Testis (tissue), 3 donors: Measurements from ENCODE around the gene EME1. TPM values are rescaled to one million over a fixed set of nuclear protein-coding genes. Genes with fewer than 3 reads are reported as not detected.

ENCODE experiments used
- DNase-seq: peaks from one replicate; pipeline ENCODE4 v3.0.0-alpha.2; 2019
- H3K27ac ChIP-seq, 2 donors: fragments of 200-600 bp; sonication (generic); one replicate each; pipeline ENCODE4 v1.5.1; 2019
- H3K27me3 ChIP-seq: fragments of 200-600 bp; sonication (generic); one replicate; pipeline ENCODE4 v1.5.1; 2019
- H3K36me3 ChIP-seq: fragments of 200-600 bp; sonication (generic); one replicate; pipeline ENCODE4 v1.5.1; 2017; ENCODE audit warnings: low read depth; ENCODE audit errors: missing control alignments
- H3K4me1 ChIP-seq: fragments of 200-600 bp; sonication (generic); one replicate; pipeline ENCODE4 v1.5.1; 2019
- H3K4me3 ChIP-seq, 2 donors: fragments of 200-600 bp; sonication (generic); one replicate each; pipeline ENCODE4 v1.5.1; 2017 to 2019
- H3K9me3 ChIP-seq: fragments of 200-600 bp; sonication (generic); one replicate; pipeline ENCODE4 v1.5.1; 2017
- CTCF ChIP-seq, 3 experiments: fragments of 450-650 bp in 2 of 3; fragments of 200-600 bp in 1 of 3; sonication (generic) in 1 of 3; IDR thresholded peaks; one replicate each; pipeline ENCODE4 v1.5.1; 2016 to 2019; ENCODE audit warnings: antibody characterized with exemption in 3 of 3, mild to moderate bottlenecking in 2 of 3, moderate library complexity in 1 of 3
- POLR2A ChIP-seq: fragments of 450-650 bp; IDR thresholded peaks from one replicate; pipeline ENCODE4 v1.6.1; 2017; ENCODE audit warnings: antibody characterized with exemption, mild to moderate bottlenecking, moderate library complexity
- WGBS, 2 donors: methylation state at CpG; one replicate each; pipeline ENCODE4 v1.1.5; 2018; 5-methylcytosine and 5-hydroxymethylcytosine counted together
- intact Hi-C: fragments of 100-400 bp; cut with DNase I; formaldehyde crosslinking; loops from one replicate; pipeline ENCODE4 v1.15.1; 2023; ENCODE audit warnings: low total_unique reads
- polyA plus RNA-seq: library from polyadenylated mRNA; stranded (reverse); fragments of 350-450 nt; fragmentation: Illumina TruSeq; extraction: RNeasy Lipid Tissue Mini Kit (QIAGEN cat#74804); gene quantifications from one replicate; pipeline ENCODE4 v1.2.3, GENCODE V29; 2014; ENCODE audit warnings: low read depth, low replicate concordance; ENCODE audit not compliant: insufficient read depth
- total RNA-seq, 2 donors: library from RNA; depleted of rRNA; stranded (reverse); fragments of >200 nt; gene quantifications; one replicate each; pipeline ENCODE4 v1.2.3, GENCODE V29; 2016

The EME1 gene
- total and polyA plus RNA-seq, 3 donors from 2014 or later: 15.6 to 22.8 (median 19.3) TPM

- Histone ChIP-seq H3K9me3 (no peaks in the 10 kb centered on the region), H3K27me3 (no peaks in the 10 kb centered on the region), H3K4me3 (no peak overlapping the region), H3K36me3 (no peaks in the 10 kb centered on the region), H3K27ac (no peak overlapping the region), H3K4me1 (peaks cover 8% of the 10 kb centered on the region)
- DNase-seq: no peak
- intact Hi-C loops: no loop called here
- 93 to 95% methylated on average over 15 to 19 of the region's 21 CpGs for WGBS, 2 donors
- TF ChIP-seq CTCF (IDR thresholded peaks at IDR 0.05) (no peak), POLR2A (no peak)
These were observed 20.1 kb upstream of the EME1 start for GRCh38 chr17:50352693-50353599.

- no peak overlapping the region for H3K4me3 ChIP-seq
- no peaks in the 10 kb centered on the region for H3K27me3 ChIP-seq
- no peak for DNase-seq
- H3K36me3 ChIP-seq: no peaks in the 10 kb centered on the region
- intact Hi-C loops: no loop called here
- H3K4me1 ChIP-seq: peaks cover 9% of the 10 kb centered on the region
- TF ChIP-seq CTCF (IDR thresholded peaks at IDR 0.05) (no peak), POLR2A (no peak)
- 88 to 92% methylated on average over 14 to 24 of the region's 27 CpGs for WGBS, 2 donors
- no peak overlapping the region for H3K27ac ChIP-seq
- no peaks in the 10 kb centered on the region for H3K9me3 ChIP-seq
These were observed 19.3 kb upstream of the EME1 start for GRCh38 chr17:50353600-50354195.

- intact Hi-C loops: no loop called here
- WGBS, 2 donors: 88 to 91% methylated on average over 5 to 15 of the region's 15 CpGs
- no peak overlapping the region for H3K4me3 ChIP-seq
- DNase-seq: no peak
- no peaks in the 10 kb centered on the region for H3K9me3 ChIP-seq
- no peaks in the 10 kb centered on the region for H3K27me3 ChIP-seq
- no peak overlapping the region for H3K27ac ChIP-seq
- H3K36me3 ChIP-seq: no peaks in the 10 kb centered on the region
- peaks cover 10% of the 10 kb centered on the region for H3K4me1 ChIP-seq
- TF ChIP-seq CTCF (IDR thresholded peaks at IDR 0.05): no peak
- no peak for TF ChIP-seq POLR2A
These were observed 18.8 kb upstream of the EME1 start for GRCh38 chr17:50354198-50354597.

- Histone ChIP-seq H3K4me1 (peaks cover 16% of the 10 kb centered on the region), H3K36me3 (no peaks in the 10 kb centered on the region)
- intact Hi-C loops: no loop called here
These were observed 18.3 kb upstream of the EME1 start for GRCh38 chr17:50354776-50355175.

More at GRCh38 chr17:50354776-50355175, 18.3 kb upstream of the EME1 start:
- TF ChIP-seq POLR2A (no peak), CTCF (IDR thresholded peaks at IDR 0.05) (no peak)
- Histone ChIP-seq H3K4me3 (no peak overlapping the region), H3K27ac (no peak overlapping the region), H3K27me3 (no peaks in the 10 kb centered on the region), H3K9me3 (no peaks in the 10 kb centered on the region)
- WGBS, 2 donors: 92 to 94% methylated on average over 13 of the region's 13 CpGs
- no peak for DNase-seq
